ENCODE data around the gene KDM4C.
"Not testable (repeated sequence)": the region's sequence is repeated elsewhere in the genome, so short reads cannot be mapped to it uniquely, and the experiment has no call there.

Gene KDM4C

GRCh38 chr9:6806318-6806717 is 48.5 kb downstream of the KDM4C start:
- not testable (repeated sequence) for DNase-seq (ENCODE audit: low read depth in 2 of 2)

DNA sequence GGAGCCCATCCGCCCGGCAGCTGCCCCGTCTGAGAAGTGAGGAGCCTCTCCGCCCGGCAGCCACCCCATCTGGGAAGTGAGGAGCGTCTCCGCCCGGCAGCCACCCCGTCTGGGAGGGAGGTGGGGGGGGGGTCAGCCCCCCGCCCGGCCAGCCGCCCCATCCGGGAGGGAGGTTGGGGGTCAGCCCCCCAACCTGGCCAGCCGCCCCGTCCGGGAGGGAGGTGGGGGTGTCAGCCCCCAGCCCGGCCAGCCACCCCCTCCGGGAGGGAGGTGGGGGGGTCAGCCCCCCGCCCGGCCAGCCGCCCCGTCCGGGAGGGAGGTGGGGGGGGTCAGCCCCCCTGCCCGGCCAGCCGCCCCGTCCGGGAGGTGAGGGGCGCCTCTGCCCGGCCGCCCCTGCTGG is 49.9 kb downstream of the KDM4C start:
- DNase-seq (ENCODE audit: low read depth in 2 of 2) = not testable (repeated sequence)

GRCh38 chr9:6811436-6811835 is 53.7 kb downstream of the KDM4C start:
- no peak for DNase-seq (ENCODE audit: low read depth in 2 of 2)

- no peak for DNase-seq (ENCODE audit: low read depth in 2 of 2)
Observed at GRCh38 chr9:6816581-6816980, 58.8 kb downstream of the KDM4C start.

DNA sequence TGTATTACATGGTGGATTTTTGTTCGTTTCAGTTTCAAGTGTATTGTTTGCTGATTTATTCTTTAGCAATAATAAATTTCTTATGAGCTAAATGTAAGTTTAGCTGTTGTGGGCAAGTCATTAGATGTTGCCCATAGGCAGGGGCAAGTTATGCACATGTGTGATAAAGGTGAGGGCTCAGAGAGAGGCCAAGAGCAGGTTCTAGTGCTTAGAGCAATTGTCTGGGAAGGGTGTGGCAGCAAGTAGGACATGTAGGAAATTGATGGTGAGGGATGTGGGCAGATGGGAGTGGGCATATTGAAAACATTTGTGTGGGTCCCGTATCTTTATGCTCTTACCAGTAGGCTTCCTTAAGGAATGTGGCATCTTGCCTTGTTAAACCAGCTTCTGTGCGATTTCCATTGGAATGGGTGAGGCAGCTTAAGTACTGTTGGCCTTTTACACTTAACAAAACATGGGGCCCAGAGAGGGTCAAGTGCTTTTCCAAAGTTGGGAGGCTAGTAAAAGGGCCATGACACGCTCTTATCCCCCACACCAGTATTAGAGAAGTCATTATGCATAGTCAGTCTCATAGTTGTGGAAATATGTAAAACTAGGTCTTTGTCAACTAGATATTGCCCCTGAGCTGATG is 60.6 kb downstream of the KDM4C start:
- DNase-seq (ENCODE audit: low read depth in 2 of 2) = no peak

DNA sequence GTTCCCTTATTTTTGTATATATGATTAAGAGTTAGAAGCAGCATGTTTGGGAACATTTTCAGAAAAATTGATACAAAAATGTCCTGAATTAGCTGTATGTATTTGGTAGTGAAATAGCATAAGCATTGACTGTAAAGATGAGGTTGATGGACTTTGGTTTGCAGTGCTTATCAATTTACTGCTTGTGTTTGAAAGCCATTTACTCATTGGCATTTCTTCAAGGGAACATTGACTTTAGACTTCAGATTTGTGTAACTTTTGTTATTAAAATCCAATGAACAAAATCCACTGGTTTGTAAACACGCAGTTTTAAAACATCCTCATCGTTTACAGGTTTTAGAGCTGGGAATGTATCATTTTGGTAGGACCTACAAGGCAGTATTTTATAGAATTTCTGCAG is 61.3 kb downstream of the KDM4C start:
- no peak for DNase-seq (ENCODE audit: low read depth in 2 of 2)

GRCh38 chr9:6819529-6819928 is 61.8 kb downstream of the KDM4C start:
- DNase-seq (ENCODE audit: low read depth in 2 of 2) = no peak

DNA sequence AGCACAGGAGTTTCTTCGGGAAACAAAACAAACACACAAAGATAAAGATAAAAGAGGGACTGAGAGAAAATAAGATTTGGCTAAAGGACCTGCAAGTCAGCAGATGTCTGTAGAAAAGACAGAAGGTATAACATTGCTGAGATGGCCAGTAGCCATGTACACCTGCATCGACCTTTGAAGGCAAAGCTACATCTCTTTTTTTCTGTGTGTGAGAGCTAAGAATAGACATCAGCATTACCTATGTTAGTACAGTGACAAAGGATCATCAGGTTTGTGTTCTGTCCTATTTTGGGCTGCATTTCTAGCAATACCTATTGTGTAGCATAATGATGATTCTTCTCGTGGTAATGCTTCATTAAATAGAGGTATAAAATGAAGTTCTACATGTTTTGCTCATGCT is 64.9 kb downstream of the KDM4C start:
- DNase-seq (ENCODE audit: low read depth in 2 of 2) = no peak

GRCh38 chr9:6827439-6828145 is 69.8 kb downstream of the KDM4C start:
- DNase-seq (ENCODE audit: low read depth in 2 of 2) = peak in 1 of 2 donors; percentile 19

DNA sequence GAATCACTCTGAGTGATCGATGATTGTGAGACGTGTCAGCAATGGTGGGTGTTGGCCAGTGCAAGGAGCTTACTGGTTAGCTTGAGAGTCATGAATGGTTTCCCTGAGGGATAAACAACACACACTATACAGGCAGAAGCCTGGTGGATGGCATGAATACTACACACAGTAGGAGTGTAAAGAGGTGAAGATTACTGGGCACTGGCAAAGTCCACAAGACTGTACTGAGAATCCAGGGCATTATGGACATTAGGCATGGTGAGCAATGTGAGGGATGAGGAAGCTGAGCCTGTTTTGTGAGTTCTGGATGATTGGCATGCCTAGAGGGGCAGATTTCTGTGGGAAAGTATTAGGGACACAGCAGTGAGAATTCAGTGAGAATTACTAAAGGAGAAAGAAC is 71.3 kb downstream of the KDM4C start:
- DNase-seq (ENCODE audit: low read depth in 2 of 2) = no peak

DNA sequence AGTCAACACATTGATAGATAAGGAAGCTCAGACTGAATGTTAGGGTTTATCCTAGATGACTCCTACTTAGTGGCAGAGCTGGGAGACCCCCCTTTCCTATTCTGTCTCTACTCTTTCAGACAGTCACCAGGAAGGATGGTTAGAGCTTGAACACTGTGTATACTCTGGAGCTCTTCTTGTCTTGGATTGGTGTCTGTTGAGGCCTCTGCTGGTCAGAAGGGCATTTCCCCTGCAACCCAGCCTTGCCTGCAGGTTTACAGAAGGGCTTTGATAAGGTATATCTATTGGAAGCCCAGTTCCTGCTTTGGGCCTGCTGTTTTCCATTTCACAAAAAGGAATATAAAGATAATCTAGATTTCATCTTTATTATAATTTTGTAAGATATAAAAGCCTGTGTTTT is 71.8 kb downstream of the KDM4C start:
- DNase-seq (ENCODE audit: low read depth in 2 of 2) = no peak

- DNase-seq (ENCODE audit: low read depth in 2 of 2) = no peak
Observed at GRCh38 chr9:6833518-6834192, 75.9 kb downstream of the KDM4C start.

DNA sequence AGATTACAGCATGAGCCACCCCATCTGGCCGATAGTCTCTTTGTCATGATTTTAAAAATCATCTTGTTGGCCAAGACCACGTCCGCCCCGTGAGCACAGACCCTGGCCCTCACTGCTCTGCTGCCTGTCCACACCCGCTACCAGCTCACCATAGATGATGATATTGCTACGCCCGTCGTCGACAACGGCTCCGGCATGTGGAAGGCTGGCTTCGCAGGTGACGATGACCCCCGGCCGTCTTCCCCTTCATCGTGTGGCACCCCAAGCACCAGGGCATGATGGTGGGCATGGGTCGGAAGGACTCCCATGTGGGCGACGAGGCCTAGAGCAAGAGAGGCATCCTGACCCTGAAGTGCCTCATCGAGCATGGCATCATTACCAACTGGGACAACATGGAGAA is 76.5 kb downstream of the KDM4C start:
- DNase-seq (ENCODE audit: low read depth in 2 of 2) = no peak

DNA sequence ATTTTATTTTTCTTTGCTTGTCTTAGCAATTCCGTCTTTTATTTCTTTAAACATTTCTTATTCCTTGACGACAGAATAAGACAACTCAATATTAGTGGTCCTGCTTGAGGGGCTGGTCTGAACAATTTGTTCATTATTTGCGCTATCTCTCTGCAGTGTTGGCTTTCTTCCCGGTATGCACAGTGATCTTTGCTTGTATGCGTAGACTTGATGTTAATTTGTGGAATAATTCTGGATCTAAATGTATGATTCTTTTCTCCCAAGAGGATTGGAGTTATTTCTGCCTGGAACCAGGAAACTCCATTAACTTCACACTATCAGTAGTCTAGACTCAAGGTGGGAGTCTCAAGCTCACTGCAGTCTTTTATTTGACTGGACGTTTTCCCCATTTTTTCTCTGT is 80.4 kb downstream of the KDM4C start:
- DNase-seq (ENCODE audit: low read depth in 2 of 2) = no peak

GRCh38 chr9:6842584-6842947 is 84.8 kb downstream of the KDM4C start:
- DNase-seq (ENCODE audit: low read depth in 2 of 2) = no peak

DNA sequence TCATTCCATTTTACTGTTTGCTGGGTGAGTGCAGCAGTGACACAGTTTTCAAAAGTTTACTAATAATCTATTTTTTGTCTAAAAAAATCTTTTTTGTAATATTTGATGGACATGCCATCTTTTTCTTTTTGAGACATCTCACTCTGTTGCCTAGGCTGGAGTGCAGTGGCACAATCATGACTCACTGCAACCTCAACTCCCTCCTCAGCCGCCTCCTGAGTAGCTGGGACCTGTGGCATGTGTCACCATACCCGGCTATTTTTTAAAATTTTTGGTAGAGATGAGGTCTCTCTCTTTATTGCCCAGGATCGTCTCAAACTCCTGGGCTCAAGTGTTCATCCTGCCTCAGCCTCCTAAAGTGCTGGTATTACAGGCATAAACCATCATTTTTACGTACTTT is 86.0 kb downstream of the KDM4C start:
- DNase-seq (ENCODE audit: low read depth in 2 of 2) = no peak

GRCh38 chr9:6844267-6844666 is 86.5 kb downstream of the KDM4C start:
- DNase-seq (ENCODE audit: low read depth in 2 of 2) = no peak

DNA sequence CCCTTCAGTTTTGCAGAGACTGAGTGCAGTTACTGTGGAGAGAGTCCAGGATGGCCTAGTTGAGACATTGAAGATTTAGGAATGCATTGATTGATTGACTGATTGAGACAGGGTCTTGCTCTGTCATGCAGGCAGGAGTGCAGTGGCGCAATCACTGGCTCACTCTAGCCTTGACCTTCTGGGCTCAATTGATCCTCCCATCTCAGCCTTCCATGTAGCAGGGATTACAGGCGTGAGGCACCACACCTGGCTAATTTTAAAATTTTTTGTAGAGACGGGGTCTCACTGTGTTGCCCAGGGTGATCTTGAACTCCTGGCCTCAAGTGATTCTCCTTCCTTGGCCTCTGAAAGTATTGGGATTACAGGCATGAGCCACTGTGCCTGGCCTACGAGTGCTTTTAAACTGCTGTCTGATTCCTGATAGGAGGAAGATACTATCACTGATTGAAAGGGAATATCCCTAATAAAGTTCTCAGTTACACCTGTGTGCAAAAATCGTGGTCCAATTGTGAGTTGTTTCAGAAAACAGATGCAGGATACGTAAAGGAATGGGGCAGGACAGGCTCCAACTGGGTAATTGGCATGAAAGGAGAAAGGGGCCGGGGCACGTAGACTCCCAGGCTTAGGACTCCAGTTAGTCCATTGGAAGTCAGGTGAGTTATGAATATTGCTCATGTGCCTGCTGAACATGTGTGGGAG is 87.5 kb downstream of the KDM4C start:
- DNase-seq (ENCODE audit: low read depth in 2 of 2) = no peak

DNA sequence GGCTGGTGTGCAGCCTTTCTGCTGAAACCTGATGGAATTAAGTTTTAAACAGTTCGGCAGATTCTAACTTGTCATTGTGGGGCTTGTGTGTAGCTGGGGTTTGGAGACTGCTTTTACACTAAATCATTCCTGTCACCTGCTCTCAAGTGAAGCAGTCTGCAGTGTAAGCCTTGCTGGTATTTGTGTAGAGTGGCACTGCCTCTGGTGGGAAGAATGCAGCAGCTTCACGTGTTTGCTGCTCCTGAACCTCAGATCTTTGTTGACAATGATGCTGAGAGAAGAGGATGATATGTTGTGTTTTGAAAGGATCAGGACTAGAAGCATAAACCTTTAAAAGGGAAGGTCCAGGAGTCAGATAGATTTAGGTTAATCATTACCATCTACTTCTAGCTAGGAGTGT is 88.1 kb downstream of the KDM4C start:
- no peak for DNase-seq (ENCODE audit: low read depth in 2 of 2)

DNA sequence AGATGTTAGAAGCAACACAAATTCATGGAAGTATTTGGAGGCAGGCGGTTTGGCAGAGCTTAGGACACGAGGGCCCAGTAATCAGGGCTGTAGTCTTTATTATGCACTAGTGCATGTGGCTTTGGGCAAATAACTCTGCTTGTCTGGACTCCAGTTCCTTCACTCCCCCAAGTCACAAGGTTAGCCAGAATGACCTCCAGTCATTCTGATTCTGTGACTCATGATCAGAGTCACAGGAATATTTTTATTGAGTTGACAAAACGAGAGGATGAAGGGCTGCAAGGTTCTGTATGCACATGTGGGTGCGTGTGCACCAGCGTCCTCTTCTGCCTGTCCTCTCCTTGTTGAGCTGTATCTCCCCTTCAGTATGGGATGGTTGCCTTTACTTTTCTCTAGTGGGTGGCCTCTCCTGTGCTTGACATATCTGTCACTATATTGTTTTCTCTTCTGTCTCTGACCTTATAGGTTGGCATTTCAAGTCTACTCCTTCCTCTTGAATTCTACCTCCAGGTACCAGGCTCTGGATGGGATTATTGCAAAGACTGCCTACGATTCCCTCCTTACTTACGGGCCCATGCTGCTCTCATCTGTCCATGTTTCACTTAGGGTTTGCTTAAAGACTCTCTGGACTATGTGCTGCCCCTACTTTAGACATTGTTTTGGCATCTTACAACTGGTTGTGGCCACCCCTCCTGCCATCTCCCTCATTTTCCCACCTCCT is 94.6 kb downstream of the KDM4C start:
- no peak for DNase-seq (ENCODE audit: low read depth in 2 of 2)

DNA sequence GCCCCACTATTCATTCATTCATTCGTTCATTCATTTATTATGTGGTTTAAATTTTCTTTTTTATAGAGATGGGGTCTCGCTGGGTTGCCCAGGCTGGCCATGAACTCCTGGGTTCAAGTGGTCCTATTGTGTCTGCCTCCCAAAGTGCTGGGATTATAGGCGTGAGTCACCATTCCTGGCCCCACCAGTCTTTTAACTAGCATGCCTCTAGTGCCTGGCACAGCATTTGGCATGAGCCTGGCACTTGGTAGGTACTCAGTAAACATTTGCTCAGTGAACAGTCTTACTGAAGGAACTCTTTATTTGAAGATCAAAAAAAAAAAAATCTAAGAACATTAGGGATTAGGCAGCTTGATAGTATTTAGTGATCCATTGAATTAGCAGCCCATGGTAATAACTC is 98.1 kb downstream of the KDM4C start:
- no peak for DNase-seq (ENCODE audit: low read depth in 2 of 2)

GRCh38 chr9:6864102-6864501 is 106.3 kb downstream of the KDM4C start:
- no peak for DNase-seq (ENCODE audit: low read depth in 2 of 2)
